Measurements from ENCODE around the gene ZCCHC17.

- TF ChIP-seq, protein P1, sequence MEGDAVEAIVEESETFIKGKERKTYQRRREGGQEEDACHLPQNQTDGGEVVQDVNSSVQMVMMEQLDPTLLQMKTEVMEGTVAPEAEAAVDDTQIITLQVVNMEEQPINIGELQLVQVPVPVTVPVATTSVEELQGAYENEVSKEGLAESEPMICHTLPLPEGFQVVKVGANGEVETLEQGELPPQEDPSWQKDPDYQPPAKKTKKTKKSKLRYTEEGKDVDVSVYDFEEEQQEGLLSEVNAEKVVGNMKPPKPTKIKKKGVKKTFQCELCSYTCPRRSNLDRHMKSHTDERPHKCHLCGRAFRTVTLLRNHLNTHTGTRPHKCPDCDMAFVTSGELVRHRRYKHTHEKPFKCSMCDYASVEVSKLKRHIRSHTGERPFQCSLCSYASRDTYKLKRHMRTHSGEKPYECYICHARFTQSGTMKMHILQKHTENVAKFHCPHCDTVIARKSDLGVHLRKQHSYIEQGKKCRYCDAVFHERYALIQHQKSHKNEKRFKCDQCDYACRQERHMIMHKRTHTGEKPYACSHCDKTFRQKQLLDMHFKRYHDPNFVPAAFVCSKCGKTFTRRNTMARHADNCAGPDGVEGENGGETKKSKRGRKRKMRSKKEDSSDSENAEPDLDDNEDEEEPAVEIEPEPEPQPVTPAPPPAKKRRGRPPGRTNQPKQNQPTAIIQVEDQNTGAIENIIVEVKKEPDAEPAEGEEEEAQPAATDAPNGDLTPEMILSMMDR (conservative IDR thresholded peaks at IDR 0.05; ENCODE audit: low read length), result no peak
- no peak for TF ChIP-seq EZH2phosphoT487 (IDR thresholded peaks at IDR 0.05; ENCODE audit: borderline replicate concordance)
Observed at GRCh38 chr1:31249854-31250253, 47.0 kb upstream of the ZCCHC17 start.

Data from Loucy (cell line).